ENCODE measurements around the gene CNTLN. TPM values are rescaled to one million over a fixed set of nuclear protein-coding genes. Genes with fewer than 3 reads are reported as not detected.
"Not testable (repeated sequence)": the region's sequence is repeated elsewhere in the genome, so short reads cannot be mapped to it uniquely, and the experiment has no call there.

The CNTLN gene
- total RNA-seq, 1 donor from 2014 or later, result 12.6 TPM

GRCh38 chr9:17519761-17520160 lies 384.9 kb downstream of the CNTLN start:
- no peak for DNase-seq

GRCh38 chr9:17520268-17521064 lies 385.6 kb downstream of the CNTLN start:
- DNase-seq, result no peak

- no peak for DNase-seq
Measured at GRCh38 chr9:17521100-17521855, 386.4 kb downstream of the CNTLN start.

DNA sequence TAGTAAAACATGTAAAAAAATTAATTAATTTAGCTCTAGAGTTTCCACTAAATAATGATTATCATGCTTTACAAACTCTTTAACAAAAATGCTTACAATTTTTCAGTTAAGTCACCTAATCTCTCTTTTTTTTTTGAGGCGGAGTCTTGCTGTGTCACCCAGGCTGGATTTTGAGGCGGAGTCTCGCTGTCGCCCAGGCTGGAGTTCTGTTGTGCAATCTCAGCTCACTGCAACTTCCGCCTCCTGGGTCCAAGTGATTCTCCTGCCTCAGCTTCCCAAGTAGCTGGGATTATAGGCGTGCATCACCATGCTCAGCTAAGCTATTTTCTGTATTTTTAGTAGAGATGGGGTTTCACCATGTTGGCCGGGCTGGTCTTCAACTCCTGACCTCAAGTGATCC lies 391.9 kb downstream of the CNTLN start:
- not testable (repeated sequence) for DNase-seq

DNA sequence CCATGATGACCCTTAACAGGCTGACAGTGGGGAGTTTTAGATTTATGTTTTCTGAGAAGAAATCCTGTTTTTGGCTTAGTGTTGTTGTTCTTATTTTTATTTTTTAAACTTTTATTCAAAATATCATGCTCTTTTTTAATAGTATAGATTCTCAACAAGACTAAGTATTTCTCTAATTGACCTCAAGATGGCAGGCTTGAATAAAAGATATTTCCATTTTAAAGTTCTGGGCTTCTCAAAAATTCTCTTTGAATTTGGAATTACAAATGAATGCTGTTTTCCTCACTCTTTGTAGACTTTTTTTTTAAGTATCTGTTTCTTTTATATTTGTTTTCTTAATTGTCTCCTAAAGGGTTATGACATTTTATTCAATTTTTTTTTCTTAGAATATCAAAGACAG lies 394.0 kb downstream of the CNTLN start:
- DNase-seq, result peak; percentile 14

GRCh38 chr9:17531642-17532254 lies 396.9 kb downstream of the CNTLN start:
- peak; percentile 69 for DNase-seq

GRCh38 chr9:17532461-17532860 lies 397.6 kb downstream of the CNTLN start:
- no peak for DNase-seq

GRCh38 chr9:17535176-17535575 lies 400.3 kb downstream of the CNTLN start:
- no peak for DNase-seq

GRCh38 chr9:17536027-17536426 lies 401.2 kb downstream of the CNTLN start:
- DNase-seq, result no peak

GRCh38 chr9:17551023-17551422 lies 416.2 kb downstream of the CNTLN start:
- no peak for DNase-seq
